ENCODE results near the gene LINC01488.

The LINC01488 gene

GRCh38 chr11:69475866-69476471 is 5.5 kb upstream of the LINC01488 start:
- in situ Hi-C loops (cut with MboI; ENCODE audit: low sequenced_read_pairs): no loop called here

- in situ Hi-C loops (cut with MboI; ENCODE audit: low sequenced_read_pairs): no loop called here
These were observed 4.9 kb upstream of the LINC01488 start for GRCh38 chr11:69476509-69476961.

GRCh38 chr11:69477086-69477485 is 4.4 kb upstream of the LINC01488 start:
- in situ Hi-C loops (cut with MboI; ENCODE audit: low sequenced_read_pairs): no loop called here

- in situ Hi-C loops (cut with MboI; ENCODE audit: low sequenced_read_pairs): no loop called here
These were observed 1.7 kb upstream of the LINC01488 start for GRCh38 chr11:69479591-69480271.

GRCh38 chr11:69480547-69481392 is 693 bp upstream of the LINC01488 start:
- in situ Hi-C loops (cut with MboI; ENCODE audit: low sequenced_read_pairs): no loop called here

- in situ Hi-C loops (cut with MboI; ENCODE audit: low sequenced_read_pairs): no loop called here
These were observed 859 bp downstream of the LINC01488 start for GRCh38 chr11:69482322-69482721.

GRCh38 chr11:69483170-69483569 is 1.7 kb downstream of the LINC01488 start:
- in situ Hi-C loops (cut with MboI; ENCODE audit: low sequenced_read_pairs): no loop called here

GRCh38 chr11:69483691-69484426 is 2.4 kb downstream of the LINC01488 start:
- in situ Hi-C loops (cut with MboI; ENCODE audit: low sequenced_read_pairs): no loop called here

- in situ Hi-C loops (cut with MboI; ENCODE audit: low sequenced_read_pairs): no loop called here
These were observed 3.2 kb downstream of the LINC01488 start for GRCh38 chr11:69484427-69485259.

- in situ Hi-C loops (cut with MboI; ENCODE audit: low sequenced_read_pairs): no loop called here
These were observed 4.0 kb downstream of the LINC01488 start for GRCh38 chr11:69485337-69486041.

- in situ Hi-C loops (cut with MboI; ENCODE audit: low sequenced_read_pairs): no loop called here
These were observed 4.8 kb downstream of the LINC01488 start for GRCh38 chr11:69486056-69486772.

- in situ Hi-C loops (cut with MboI; ENCODE audit: low sequenced_read_pairs): no loop called here
These were observed 5.4 kb downstream of the LINC01488 start for GRCh38 chr11:69486773-69487291.

- in situ Hi-C loops (cut with MboI; ENCODE audit: low sequenced_read_pairs): no loop called here
These were observed 5.9 kb downstream of the LINC01488 start for GRCh38 chr11:69487391-69487790.

- in situ Hi-C loops (cut with MboI; ENCODE audit: low sequenced_read_pairs): no loop called here
These were observed 6.5 kb downstream of the LINC01488 start for GRCh38 chr11:69487849-69488542.

- in situ Hi-C loops (cut with MboI; ENCODE audit: low sequenced_read_pairs): no loop called here
These were observed 7.1 kb downstream of the LINC01488 start for GRCh38 chr11:69488543-69488940.

GRCh38 chr11:69489031-69489745 is 7.7 kb downstream of the LINC01488 start:
- in situ Hi-C loops (cut with MboI; ENCODE audit: low sequenced_read_pairs): no loop called here

GRCh38 chr11:69489746-69490365 is 8.4 kb downstream of the LINC01488 start:
- in situ Hi-C loops (cut with MboI; ENCODE audit: low sequenced_read_pairs): no loop called here

All from hTERT RPE-1 (cell line).